Glutamatergic neuron (in vitro differentiated cells): ENCODE data around the gene PAOX. TPM values are rescaled to one million over a fixed set of nuclear protein-coding genes. Genes with fewer than 3 reads are reported as not detected.

ENCODE experiments used
- DNase-seq: peaks from one replicate; pipeline ENCODE4 v3.0.0; 2022
- H3K27ac Mint-ChIP-seq: one replicate; pipeline ENCODE4 v1.8.0; 2020; ENCODE audit warnings: mild to moderate bottlenecking, mixed read lengths, inconsistent platforms; ENCODE audit not compliant: unreplicated experiment
- H3K27me3 Mint-ChIP-seq: one replicate; pipeline ENCODE4 v1.8.0; 2020; ENCODE audit warnings: mild to moderate bottlenecking, moderate library complexity, mixed read lengths, inconsistent platforms; ENCODE audit not compliant: unreplicated experiment
- H3K36me3 Mint-ChIP-seq: one replicate; pipeline ENCODE4 v1.8.0; 2020; ENCODE audit warnings: mild to moderate bottlenecking, mixed read lengths, inconsistent platforms; ENCODE audit not compliant: unreplicated experiment
- H3K4me1 Mint-ChIP-seq: one replicate; pipeline ENCODE4 v1.8.0; 2020; ENCODE audit warnings: mild to moderate bottlenecking, low read depth, mixed read lengths, inconsistent platforms; ENCODE audit not compliant: unreplicated experiment
- H3K4me3 Mint-ChIP-seq: one replicate; pipeline ENCODE4 v1.8.0; 2020; ENCODE audit warnings: mild to moderate bottlenecking, mixed read lengths, inconsistent platforms; ENCODE audit not compliant: unreplicated experiment
- H3K9me3 Mint-ChIP-seq: one replicate; pipeline ENCODE4 v1.8.0; 2020; ENCODE audit warnings: mild to moderate bottlenecking, moderate library complexity, mixed read lengths, inconsistent platforms; ENCODE audit not compliant: unreplicated experiment
- total RNA-seq: library from RNA; stranded (reverse); fragmentation: NEBNext Ultra II Directional; extraction: Animal tissue kit (Norgen Biotek cat#: 25700); gene quantifications from one replicate; pipeline ENCODE4 v1.2.1, GENCODE V29; 2021; ENCODE audit not compliant: unreplicated experiment
- TF ChIP-seq, protein P1 (sequence below): fragments of 200-600 bp; sonication (generic); IDR thresholded peaks from one replicate; pipeline ENCODE4 v1.5.0; 2021; ENCODE audit not compliant: partially characterized antibody, unreplicated experiment

Gene PAOX
- total RNA-seq, 1 donor from 2014 or later = 12.7 TPM

DNA sequence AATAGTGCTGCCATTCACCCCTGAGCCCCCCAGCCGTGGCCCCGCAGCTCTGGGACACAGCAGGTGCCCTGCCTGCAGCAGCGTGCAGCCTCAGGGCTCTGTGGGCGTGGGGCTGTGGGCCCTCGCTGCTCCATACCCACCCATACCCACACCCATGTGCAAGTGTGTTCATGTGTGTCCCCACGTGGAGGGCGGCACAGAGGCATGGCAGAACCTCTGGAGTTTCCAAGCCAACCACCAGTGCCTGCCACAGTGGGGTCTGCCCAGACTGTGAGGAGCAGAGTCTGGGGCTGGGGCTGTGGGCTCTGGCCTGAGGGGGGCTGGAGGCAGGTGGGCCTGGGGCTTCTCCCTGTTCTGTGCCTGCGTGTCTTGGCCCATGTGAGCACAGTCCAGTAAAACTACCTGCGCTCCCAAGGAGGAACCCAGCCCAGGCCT, 29.5 kb upstream of the PAOX start:
- peaks cover 3% of the 10 kb centered on the region for H3K9me3 Mint-ChIP-seq
- peaks cover 10% of the 10 kb centered on the region for H3K36me3 Mint-ChIP-seq
- TF ChIP-seq, protein P1, sequence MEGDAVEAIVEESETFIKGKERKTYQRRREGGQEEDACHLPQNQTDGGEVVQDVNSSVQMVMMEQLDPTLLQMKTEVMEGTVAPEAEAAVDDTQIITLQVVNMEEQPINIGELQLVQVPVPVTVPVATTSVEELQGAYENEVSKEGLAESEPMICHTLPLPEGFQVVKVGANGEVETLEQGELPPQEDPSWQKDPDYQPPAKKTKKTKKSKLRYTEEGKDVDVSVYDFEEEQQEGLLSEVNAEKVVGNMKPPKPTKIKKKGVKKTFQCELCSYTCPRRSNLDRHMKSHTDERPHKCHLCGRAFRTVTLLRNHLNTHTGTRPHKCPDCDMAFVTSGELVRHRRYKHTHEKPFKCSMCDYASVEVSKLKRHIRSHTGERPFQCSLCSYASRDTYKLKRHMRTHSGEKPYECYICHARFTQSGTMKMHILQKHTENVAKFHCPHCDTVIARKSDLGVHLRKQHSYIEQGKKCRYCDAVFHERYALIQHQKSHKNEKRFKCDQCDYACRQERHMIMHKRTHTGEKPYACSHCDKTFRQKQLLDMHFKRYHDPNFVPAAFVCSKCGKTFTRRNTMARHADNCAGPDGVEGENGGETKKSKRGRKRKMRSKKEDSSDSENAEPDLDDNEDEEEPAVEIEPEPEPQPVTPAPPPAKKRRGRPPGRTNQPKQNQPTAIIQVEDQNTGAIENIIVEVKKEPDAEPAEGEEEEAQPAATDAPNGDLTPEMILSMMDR = no peak
- no peaks in the 10 kb centered on the region for H3K4me1 Mint-ChIP-seq
- H3K27ac Mint-ChIP-seq = no peak overlapping the region
- peaks cover 9% of the 10 kb centered on the region for H3K27me3 Mint-ChIP-seq
- DNase-seq = no peak
- H3K4me3 Mint-ChIP-seq = no peak overlapping the region

DNA sequence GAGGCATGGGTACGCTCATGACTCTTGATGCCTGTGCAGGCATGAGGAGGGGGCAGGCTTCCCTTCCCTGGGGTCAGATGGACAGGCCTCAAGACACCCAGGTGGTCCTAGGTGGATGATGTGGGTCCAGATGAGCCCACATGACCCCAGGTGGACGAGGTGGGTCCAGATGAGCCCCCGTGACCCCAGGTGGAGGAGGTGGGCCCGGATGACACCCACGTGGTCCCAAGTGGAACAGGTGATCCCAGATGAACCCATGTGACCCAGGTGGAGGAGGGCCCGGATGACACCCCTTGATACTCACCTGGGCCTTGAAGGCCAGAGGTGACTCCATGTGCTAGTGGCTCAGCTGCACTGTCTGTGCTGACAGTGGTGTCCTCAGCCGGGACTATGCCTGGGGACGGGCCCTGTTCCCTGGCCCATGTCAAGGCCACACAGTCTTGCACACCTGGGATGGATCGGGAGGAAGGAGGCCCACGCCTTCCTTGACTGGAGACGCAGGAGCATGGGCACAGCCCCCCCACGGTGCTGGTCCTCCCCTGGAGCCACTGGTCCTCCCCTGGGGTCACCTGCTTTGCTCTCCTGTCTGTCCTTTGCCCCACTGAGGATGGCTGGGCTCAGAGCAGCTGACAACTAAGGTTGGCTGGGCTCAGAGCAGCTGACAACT, 28.6 kb upstream of the PAOX start:
- TF ChIP-seq, protein P1 = no peak
- no peak for DNase-seq
- peaks cover 2% of the 10 kb centered on the region for H3K9me3 Mint-ChIP-seq
- no peaks in the 10 kb centered on the region for H3K4me1 Mint-ChIP-seq
- H3K27ac Mint-ChIP-seq = no peak overlapping the region
- H3K27me3 Mint-ChIP-seq = peaks cover 3% of the 10 kb centered on the region
- peaks cover 3% of the 10 kb centered on the region for H3K36me3 Mint-ChIP-seq
- H3K4me3 Mint-ChIP-seq = no peak overlapping the region

DNA sequence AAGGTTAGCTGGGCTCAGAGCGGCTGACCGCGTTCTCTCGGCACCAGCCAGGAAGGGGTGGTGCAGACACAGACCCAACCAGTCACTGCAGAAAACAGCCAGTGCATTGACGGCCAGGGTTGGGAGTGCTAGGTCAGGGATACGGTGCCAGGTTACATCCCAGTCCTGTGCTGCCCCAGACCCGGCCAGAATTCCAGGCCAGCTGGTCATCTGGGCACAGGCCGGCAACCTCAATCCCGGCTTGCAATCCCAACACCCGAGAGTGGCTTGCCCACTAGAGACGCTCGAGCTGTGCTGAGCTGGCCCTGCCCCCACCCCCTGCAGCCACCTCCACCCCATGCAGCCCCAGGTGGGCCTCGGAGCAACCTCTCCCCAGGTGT, 28.1 kb upstream of the PAOX start:
- DNase-seq = no peak
- Mint-ChIP-seq H3K9me3 (no peaks in the 10 kb centered on the region), H3K4me3 (no peak overlapping the region), H3K36me3 (no peaks in the 10 kb centered on the region), H3K27ac (no peak overlapping the region), H3K27me3 (peaks cover 2% of the 10 kb centered on the region), H3K4me1 (no peaks in the 10 kb centered on the region)
- TF ChIP-seq, protein P1 = no peak

DNA sequence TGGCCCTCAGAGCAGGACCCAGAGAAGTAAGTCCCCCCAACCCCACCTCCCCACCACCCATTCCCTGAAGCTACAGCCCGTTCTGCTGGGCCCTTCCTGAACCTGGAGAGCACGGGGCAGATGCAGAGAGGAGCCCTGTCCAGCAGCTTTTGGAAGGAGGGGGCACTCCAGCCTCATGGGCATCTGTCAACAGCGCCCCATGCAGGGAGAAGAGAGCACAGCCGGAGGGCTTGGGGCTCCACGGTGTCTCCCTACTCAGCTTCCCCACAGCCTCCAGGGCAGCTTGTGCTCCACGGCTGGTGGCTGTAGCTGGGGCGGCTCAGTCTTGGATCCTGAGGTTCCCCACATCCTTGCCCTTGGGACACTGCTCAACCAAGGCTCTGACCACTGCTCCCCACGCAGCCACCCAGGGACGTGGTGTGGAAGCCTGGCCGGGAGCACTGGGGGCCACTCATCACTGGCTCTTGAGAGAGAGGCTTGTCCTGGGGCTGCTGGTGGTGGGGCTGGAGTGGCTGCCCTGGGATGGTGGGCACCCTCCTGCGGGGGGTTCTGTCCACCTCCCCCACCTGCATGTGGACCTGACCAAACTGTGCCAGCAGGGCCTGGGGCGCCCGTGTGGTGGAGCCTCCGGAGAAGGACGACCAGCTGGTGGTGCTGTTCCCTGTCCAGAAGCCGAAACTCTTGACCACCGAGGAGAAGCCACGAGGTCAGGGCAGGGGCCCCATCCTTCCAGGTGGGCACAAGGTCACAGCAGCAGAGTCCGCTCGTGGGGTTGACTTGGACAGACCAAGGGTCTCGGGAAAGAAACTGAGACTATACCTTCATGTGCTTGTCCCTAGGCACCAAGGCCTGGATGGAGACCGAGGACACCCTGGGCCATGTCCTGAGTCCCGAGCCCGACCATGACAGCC, 27.4 kb upstream of the PAOX start:
- H3K27ac Mint-ChIP-seq = no peak overlapping the region
- no peak for DNase-seq
- no peaks in the 10 kb centered on the region for H3K9me3 Mint-ChIP-seq
- TF ChIP-seq, protein P1 = no peak
- H3K36me3 Mint-ChIP-seq = no peaks in the 10 kb centered on the region
- no peaks in the 10 kb centered on the region for H3K4me1 Mint-ChIP-seq
- no peak overlapping the region for H3K4me3 Mint-ChIP-seq
- peaks cover 2% of the 10 kb centered on the region for H3K27me3 Mint-ChIP-seq
